Renal pelvis (tissue), 4 donors: ENCODE data around the gene SEMA6B. TPM values are rescaled to one million over a fixed set of nuclear protein-coding genes. Genes with fewer than 3 reads are reported as not detected.

Experiments used
- DNase-seq: peaks from one replicate; pipeline ENCODE4 v3.0.0-alpha.2; 2013
- polyA plus RNA-seq, 3 donors: library from polyadenylated mRNA; unstranded; fragments of 120-200 nt; gene quantifications; one replicate each; pipeline ENCODE4 v1.2.1, GENCODE V29; 2013; ENCODE audit not compliant: insufficient read length in 3 of 3

SEMA6B gene
- polyA plus RNA-seq, 3 donors = 2.5 to 3.9 (median 3.1) TPM

DNA sequence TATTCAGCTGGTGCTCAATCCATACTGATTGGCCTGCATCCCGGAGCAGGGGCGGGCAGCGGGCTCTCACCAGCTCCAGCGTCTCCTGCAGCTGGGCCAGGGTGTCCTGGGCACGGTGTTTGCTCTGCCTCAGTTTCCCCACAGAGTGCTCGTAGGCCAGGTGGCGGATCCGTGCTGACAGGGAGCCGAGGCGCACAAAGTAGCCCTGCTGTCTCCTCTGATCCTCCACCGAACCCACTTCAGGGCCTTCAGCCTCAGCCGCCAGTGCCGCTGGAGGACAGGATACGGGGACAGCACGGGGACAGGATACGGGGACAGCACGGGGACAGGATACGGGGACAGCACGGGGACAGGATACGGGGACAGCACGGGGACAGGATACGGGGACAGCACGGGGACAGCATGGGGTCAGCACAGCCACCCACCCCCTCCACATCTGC lies 33.9 kb downstream of the SEMA6B start:
- no peak for DNase-seq

- no peak for DNase-seq
Observed at GRCh38 chr19:4524808-4525562, 34.5 kb downstream of the SEMA6B start.

DNA sequence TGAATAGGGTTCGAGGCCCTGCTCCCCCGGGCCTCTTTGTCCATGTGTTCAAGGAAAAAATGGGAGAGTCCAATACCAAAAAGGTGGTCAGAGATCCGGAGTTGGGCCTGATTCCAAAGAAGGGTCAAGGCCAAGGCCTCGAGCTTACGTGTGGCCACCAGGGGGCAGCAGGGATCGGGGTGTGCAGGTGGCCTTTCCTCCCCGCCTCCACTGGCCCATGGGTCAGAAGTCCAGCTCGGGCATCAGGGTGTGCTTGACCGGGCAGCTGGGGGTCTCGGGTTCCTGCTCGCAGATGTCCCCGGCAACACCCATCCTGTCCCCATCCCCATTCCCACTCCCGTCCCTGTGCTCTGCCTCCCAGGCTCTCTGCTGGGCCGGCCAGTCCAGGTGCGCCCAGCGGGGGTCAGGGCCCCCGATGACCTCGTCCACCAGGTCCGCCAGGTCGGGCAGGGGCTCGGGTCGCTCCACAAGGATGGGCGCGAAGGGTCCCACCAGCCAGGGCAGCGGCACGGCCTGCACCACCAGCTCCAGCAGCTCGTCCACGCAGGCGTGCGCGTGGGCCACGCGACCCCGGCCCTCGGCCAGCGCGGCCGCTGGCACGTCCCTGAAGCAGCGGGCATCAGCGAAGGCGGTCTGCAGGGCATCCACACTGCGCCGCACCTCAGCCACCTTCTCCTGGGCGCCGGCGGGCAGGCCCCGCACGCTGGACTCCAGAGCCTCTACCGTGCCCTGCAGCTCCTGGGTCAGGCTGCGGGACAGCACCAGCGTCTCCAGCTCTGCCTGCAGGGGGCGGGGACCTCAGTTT lies 36.0 kb downstream of the SEMA6B start:
- DNase-seq = no peak

GRCh38 chr19:4522291-4523002 lies 37.0 kb downstream of the SEMA6B start:
- no peak for DNase-seq

GRCh38 chr19:4521888-4522242 lies 37.6 kb downstream of the SEMA6B start:
- DNase-seq = no peak

- DNase-seq = no peak
Observed at GRCh38 chr19:4521170-4521887, 38.2 kb downstream of the SEMA6B start.

DNA sequence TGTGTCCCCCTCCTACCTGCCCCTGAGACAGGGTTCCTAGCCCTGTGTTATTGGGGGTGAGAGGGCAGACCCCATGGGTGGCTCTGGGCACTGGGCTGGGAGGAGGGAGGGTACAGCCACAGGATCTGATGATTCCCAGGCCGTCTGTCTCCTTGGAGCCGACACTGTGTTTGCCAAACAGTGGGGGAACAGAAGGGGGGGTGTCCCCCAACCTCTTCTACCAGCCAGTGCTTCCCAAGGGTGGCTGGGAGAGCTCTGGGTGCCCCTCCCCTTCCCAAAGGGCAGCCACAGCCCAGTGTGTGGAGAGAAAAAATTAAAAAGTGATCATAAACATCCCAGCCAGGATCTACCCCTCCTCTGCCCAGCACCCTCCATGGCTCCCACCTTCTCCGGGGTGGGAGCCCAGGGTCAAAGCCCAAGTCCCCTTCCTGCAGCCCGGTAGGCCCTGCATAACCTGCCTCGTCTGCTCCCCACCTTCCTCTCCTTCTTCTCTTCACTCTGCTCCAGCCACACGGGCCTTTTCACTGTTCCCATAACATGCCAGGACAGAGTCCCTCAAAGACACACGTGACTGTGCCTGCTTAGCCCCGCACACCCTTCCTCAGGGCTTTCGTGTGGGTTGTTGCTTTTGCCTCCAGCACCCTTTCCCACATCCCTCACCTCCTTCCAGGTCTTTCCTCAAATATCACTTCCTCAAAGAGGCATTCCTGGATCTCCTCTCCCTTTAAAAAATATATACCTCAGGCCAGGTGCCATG lies 39.8 kb downstream of the SEMA6B start:
- DNase-seq = no peak

DNA sequence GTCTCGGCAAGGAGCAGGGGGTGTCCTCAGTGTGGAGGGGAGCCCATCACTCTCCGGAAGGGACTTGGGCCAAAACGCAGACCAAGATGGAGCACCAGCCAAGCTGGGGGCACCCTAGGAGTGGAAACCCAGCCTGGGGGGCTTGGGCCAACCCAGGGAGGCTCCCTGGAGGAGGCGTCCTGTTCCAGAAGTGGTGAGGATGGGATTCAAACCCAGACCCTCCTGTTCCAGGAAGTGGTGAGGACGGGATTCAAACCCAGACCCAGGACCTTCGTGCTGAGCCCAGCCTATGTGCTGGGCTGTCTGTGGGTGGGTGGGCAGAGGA lies 40.4 kb downstream of the SEMA6B start:
- no peak for DNase-seq

GRCh38 chr19:4518345-4519171 lies 40.9 kb downstream of the SEMA6B start, which contains the start of gene PLIN4:
Gene PLIN4, minus strand, starts transcription at chr19:4518486. Its CDS starts 214 bp downstream, at chr19:4518272.
- no peak for DNase-seq

DNA sequence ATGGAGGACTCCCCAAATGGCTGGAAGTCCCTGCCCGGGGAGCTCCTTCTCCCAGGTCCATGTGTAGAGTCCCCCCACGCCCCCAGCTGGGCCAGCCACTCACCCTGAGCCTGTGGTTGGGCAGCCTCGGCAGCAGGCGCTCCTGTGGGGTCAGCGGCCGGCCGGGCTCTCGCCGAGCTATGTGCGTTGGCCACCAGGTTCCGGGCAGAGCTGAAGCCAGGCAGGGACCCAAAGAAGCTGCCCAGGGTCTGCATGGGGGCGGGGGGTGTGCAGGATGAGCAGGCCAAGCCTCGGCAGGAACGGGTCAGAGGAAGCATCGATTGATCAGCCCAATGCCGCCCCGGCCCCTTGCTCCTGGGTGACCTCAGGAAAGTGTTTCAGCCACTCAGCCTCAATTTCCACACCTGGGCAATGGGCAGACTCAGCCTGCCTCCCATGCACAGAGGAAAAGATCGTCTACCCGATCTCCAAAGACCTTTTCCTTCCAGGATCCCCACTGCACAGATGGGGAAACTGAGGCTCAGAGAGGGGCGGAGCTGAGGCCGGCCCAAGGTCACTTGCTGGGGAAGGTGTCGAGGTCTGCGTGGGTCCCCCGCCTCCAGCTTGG lies 41.9 kb downstream of the SEMA6B start:
- DNase-seq = no peak

DNA sequence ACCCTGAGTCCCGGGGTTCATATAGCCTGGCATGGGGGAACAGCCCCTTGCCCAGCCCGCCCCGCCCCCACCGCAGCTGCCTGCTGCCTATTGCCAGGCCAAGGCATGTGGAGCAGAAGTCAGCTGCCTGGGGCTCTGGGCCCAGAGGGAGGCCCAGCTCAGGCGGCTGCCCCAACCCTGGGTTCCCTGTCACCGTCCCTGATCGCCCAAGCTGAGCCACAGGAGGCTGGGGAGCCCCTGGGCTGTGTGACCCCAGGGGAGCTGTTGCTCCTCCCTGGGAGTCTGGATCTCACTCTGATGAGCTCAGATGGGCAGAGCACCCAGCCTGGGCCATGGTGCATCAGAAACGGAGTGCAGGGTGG lies 42.6 kb downstream of the SEMA6B start:
- DNase-seq = no peak

DNA sequence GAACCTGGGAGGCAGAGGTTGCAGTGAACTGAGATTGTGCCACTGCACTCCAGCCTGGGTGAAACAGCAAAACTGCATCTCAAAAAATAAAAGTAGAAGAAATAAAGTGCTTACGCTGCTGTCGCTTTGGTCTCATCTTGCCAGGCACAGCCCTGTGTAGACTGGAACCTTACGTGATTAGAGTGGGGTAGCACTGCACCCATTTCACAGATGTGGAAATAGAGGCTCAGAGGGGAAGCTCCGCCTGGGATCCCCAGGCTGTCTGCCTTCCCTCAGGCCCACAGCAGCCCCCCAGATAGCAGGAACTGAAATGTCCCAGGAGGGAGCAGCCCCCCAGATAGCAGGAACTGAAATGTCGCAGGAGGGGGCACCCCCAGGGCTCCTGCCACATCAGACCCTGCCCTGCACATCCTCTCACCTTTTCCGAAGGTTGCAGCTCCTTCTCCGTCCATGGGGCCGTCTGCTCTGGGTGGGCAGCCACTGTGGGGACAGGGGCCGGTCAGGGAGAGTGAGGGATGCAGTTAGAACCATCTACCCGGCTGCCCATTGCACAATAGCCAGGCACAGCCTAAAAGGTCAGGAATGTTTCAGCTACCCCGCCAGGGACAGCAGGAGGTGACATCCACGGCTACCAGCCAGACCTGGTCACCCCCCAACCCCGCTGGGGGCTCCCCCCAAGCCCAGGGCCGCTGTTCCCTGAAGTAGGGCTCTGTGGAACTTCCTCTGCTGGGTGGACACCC lies 43.1 kb downstream of the SEMA6B start:
- DNase-seq = no peak

DNA sequence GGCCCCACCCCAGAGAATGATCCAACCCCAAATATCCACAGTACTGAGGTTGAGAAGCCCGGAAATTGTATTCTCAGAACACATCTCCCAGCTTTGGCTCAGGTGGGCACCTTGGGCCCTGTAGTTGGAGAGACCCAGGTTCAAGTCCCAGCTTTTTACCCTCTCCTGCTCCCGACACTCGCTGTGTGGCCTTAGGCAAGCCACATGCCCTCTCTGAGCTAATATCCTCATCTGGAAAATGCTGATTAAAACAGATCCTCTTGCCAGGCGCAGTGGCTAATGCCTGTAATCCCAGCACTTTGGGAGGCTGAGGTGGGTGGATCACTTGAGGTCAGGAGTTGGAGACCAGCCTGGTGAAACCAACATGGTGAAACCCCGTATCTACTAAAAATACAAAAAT lies 43.8 kb downstream of the SEMA6B start:
- DNase-seq = no peak

DNA sequence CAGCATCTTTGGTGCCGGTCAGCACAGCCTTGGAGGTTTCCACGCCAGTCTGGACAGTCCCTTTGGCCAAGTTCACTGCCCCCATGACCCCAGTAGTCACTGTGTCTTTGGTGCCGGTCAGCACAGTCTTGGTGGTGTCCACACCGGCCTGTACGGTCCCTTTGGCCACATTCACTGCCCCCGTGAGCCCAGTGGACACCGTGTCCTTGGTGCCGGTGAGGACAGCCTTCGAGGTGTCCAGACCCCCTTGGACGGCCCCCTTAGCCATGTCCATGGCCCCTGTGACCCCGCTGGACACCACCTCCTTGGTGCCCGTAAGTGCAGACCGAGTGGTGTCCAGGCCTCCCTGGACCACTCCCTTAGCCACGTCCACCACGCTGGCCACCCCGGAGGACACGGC lies 46.2 kb downstream of the SEMA6B start:
- DNase-seq = no peak

DNA sequence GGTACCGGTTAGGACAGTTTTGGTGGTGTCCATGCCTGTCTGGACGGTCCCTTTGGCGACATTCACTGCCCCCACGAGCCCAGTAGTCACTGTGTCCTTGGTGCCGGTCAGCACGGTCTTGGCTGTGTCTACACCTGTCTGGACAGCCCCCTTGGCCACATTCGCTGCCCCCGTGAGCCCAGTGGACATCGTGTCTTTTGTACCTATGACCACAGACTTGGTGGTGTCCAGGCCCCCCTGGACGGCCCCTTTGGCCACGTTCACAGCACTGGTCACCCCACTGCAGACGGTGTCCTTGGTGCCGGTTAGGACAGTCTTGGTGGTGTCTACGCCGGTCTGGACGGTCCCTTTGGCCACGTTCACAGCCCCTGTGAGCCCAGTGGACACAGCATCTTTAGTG lies 47.4 kb downstream of the SEMA6B start:
- no peak for DNase-seq

DNA sequence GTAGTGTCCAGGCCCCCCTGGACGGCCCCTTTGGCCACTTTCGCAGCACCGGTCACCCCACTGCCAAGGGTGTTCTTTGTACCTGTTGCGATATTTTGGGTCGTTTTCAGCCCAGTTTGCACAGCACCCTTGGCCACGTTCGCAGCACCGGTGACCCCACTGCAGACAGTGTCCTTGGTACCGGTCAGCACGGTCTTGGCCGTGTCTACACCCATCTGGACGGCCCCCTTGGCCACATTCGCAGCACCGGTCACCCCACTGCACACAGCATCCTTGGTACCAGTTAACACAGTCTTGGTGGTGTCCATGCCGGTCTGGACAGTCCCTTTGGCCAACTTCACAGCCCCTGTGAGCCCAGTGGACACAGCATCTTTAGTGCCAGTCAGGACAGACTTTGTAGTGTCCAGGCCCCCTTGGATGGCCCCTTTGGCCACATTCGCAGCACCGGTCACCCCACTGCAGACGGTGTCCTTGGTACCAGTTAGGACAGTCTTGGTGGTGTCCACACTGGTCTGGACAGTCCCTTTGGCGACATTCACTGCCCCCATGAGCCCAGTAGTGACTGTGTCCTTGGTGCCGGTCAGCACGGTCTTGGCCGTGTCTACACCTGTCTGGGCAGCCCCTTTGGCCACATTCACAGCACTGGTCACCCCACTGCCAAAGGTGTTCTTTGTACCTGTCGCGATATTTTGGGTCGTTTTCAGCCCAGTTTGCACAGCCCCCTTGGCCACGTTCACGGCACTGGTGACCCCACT lies 48.0 kb downstream of the SEMA6B start:
- DNase-seq = no peak

DNA sequence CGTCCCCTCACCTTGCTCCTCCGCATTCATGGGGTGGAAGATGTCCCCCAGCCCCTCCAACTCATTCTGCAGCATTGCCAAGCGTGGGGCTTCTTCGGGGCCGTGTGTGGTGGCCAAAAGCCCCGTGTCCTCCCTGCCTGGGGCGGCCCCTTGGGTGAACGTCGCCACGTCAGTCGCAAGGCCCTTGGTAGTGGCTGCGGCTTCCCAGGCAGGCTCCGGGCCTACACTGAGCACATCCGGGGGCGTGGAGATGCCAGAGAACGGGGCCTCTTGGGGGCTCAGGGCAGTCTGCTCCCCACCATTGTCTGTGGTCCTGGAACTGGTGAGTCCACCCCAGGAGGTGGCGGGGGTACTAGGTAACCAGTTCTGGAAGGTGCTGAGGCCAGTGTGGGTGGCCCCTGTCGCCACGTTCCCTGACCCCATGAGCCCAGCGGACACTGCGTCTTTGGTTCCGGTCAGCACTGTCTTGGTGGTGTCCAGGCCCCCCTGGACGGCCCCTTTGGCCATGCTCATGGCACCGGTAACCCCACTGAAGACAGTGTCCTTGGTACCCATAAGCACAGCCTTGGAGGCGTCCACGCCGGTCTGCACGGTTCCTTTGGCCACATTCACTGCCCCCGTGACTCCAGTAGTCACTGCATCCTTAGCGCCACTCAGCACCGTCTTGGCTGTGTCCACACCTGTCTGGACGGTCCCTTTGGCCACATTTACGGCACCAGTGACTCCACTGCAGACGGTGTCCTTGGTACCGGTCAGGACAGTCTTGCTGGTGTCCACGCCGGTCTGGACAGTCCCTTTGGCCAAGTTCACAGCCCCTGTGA lies 48.8 kb downstream of the SEMA6B start:
- DNase-seq = no peak

GRCh38 chr19:4508698-4509097 lies 50.8 kb downstream of the SEMA6B start:
- no peak for DNase-seq
